HepG2 (cell line): ENCODE measurements around the gene PPP1R9A. TPM values are rescaled to one million over a fixed set of nuclear protein-coding genes. Genes with fewer than 3 reads are reported as not detected.

ENCODE experiments used
- ATAC-seq: fragments of 200-7000 bp; cut with Tn5 transposase; 3 replicates; pipeline ENCODE4 v1.9.1; 2020; ENCODE audit warnings: mild to moderate bottlenecking, moderate library complexity
- BruUV-seq: library from RNA; stranded (reverse); fragments of 400-500 nt; replicated peaks from 2 replicates; lab custom pipeline; 2021; lab: Mats Ljungman, UMichigan
- CTCF ChIA-PET: fragments of 300-600 bp; formaldehyde crosslinking; extraction: SDS; loops from one replicate; lab custom pipeline; 2021; ENCODE audit warnings: low total read pairs, inconsistent platforms, low intra/inter-chr PET ratio; lab: Yijun Ruan, JAX
- POLR2A ChIA-PET: fragments of 350-600 bp; sonication (Branson Sonifier 250); formaldehyde crosslinking; loops from one replicate; lab custom pipeline; 2020; ENCODE audit warnings: antibody characterized with exemption, inconsistent platforms; lab: Yijun Ruan, JAX
- DNase-seq: peaks from one replicate; pipeline ENCODE4 v3.0.0-alpha.2; 2015; ENCODE audit warnings: low spot score
- FAIRE-seq: peaks from 3 replicates; lab custom pipeline; 2011; peaks lifted over from hg19 to GRCh38; lab: Jason Lieb, UNC
- H2AFZ ChIP-seq: one replicate; pipeline ENCODE4 v1.6.1; 2011; ENCODE audit warnings: low read length, inconsistent platforms
- H3K27ac ChIP-seq: fragments of 300-600 bp; 3 replicates; pipeline ENCODE4 v1.8.0; 2011; ENCODE audit warnings: mixed run types, mild to moderate bottlenecking, mixed read lengths, low read length, inconsistent platforms; ENCODE audit not compliant: insufficient read depth; ENCODE audit errors: extremely low read length
- H3K27me3 ChIP-seq, 2 experiments: fragments of 200-600 bp in 1 of 2; 2 replicates in 1 of 2; 3 replicates in 1 of 2; pipeline versions ENCODE4 v1.6.0 to v1.8.0; 2011; ENCODE audit warnings: low read length in 2 of 2, mild to moderate bottlenecking in 2 of 2, moderate library complexity in 2 of 2, inconsistent platforms in 1 of 2; ENCODE audit not compliant: insufficient read depth in 2 of 2, control insufficient read depth in 1 of 2
- H3K36me3 ChIP-seq, 2 experiments: fragments of 200-600 bp in 1 of 2; replicated peaks in 1 of 2; 2 replicates in 1 of 2; 3 replicates in 1 of 2; pipeline versions ENCODE4 v1.5.1 to v1.8.0; 2011; ENCODE audit warnings: low read length in 2 of 2, inconsistent platforms in 1 of 2; ENCODE audit not compliant: insufficient read depth in 2 of 2, control insufficient read depth in 1 of 2
- H3K4me1 ChIP-seq: 2 replicates; pipeline ENCODE4 v1.5.1; 2012; ENCODE audit warnings: low read length, inconsistent platforms; ENCODE audit not compliant: insufficient read depth
- H3K4me2 ChIP-seq: 2 replicates; pipeline ENCODE4 v1.6.0; 2011; ENCODE audit warnings: low read depth, low read length, inconsistent platforms
- H3K4me3 ChIP-seq, 3 experiments: fragments of 200-600 bp in 1 of 3; sonication (generic), shearing (Covaris generic) in 1 of 3; replicated peaks in 1 of 3; 2 replicates each; pipeline ENCODE4 v1.5.1; 2011 to 2016; ENCODE audit warnings: low read length in 3 of 3, inconsistent platforms in 2 of 3, low read depth in 2 of 3, mild to moderate bottlenecking in 2 of 3, control low read depth in 1 of 3, mixed read lengths in 1 of 3; ENCODE audit not compliant: insufficient read depth in 1 of 3
- H3K79me2 ChIP-seq: one replicate; pipeline ENCODE4 v1.6.1; 2011; ENCODE audit warnings: low read length, inconsistent platforms; ENCODE audit not compliant: insufficient read depth
- H3K9ac ChIP-seq: 2 replicates; pipeline ENCODE4 v1.6.0; 2011; ENCODE audit warnings: mild to moderate bottlenecking, low read depth, low read length, inconsistent platforms; ENCODE audit not compliant: insufficient read depth
- H3K9me3 ChIP-seq: 2 replicates; pipeline ENCODE4 v1.5.1; 2012; ENCODE audit warnings: mild to moderate bottlenecking, low read length
- H4K20me1 ChIP-seq: 2 replicates; pipeline ENCODE4 v1.6.0; 2011; ENCODE audit warnings: inconsistent platforms, mild to moderate bottlenecking, low read length, moderate library complexity; ENCODE audit not compliant: insufficient read depth
- ADNP ChIP-seq: sonication (generic); formaldehyde crosslinking; IDR thresholded peaks from 2 replicates; pipeline ENCODE4 v1.4.0; 2020; ENCODE audit warnings: missing genetic modification reagents
- CAMTA2 ChIP-seq: sonication (generic); formaldehyde crosslinking; IDR thresholded peaks from 2 replicates; pipeline ENCODE4 v1.4.0; 2020; ENCODE audit warnings: mild to moderate bottlenecking, missing genetic modification reagents, borderline replicate concordance
- DR1 ChIP-seq: sonication (generic); formaldehyde crosslinking; IDR thresholded peaks from 2 replicates; pipeline ENCODE4 v1.8.0; 2021; ENCODE audit warnings: mild to moderate bottlenecking, missing genetic modification reagents, inconsistent platforms
- FOXA3 ChIP-seq: IDR thresholded peaks from 2 replicates; pipeline ENCODE4 v1.6.1; 2016; ENCODE audit warnings: missing genetic modification reagents, missing compliant biosample characterization
- GFI1 ChIP-seq: sonication (generic); formaldehyde crosslinking; IDR thresholded peaks from 2 replicates; pipeline ENCODE4 v1.5.0; 2020; ENCODE audit warnings: missing genetic modification reagents, mild to moderate bottlenecking, borderline replicate concordance
- MAF1 ChIP-seq: sonication (generic); formaldehyde crosslinking; IDR thresholded peaks from 2 replicates; pipeline ENCODE4 v1.5.0; 2020; ENCODE audit warnings: missing genetic modification reagents, borderline replicate concordance
- SKI ChIP-seq: fragments of 450-650 bp; IDR thresholded peaks from one replicate; pipeline ENCODE4 v1.6.1; 2018; ENCODE audit warnings: mild to moderate bottlenecking; ENCODE audit not compliant: partially characterized antibody
- SNRNP70 ChIP-seq: fragments of 200-400 bp; formaldehyde crosslinking; IDR thresholded peaks from 2 replicates; pipeline ENCODE4 v1.6.1; 2017; ENCODE audit warnings: mild to moderate bottlenecking, low read depth, low read length, moderate library complexity
- ZBTB42 ChIP-seq: sonication (generic); formaldehyde crosslinking; IDR thresholded peaks from 2 replicates; pipeline ENCODE4 v1.5.0; 2020; ENCODE audit warnings: mild to moderate bottlenecking, missing genetic modification reagents
- ZKSCAN5 ChIP-seq: sonication (generic); formaldehyde crosslinking; IDR thresholded peaks from 2 replicates; pipeline ENCODE4 v1.5.1; 2020; ENCODE audit warnings: mild to moderate bottlenecking, missing genetic modification reagents
- ZNF792 ChIP-seq: IDR thresholded peaks from 2 replicates; pipeline ENCODE4 v1.6.1; 2016
- in situ Hi-C: cut with HindIII; loops from 2 replicates; pipeline ENCODE4 v1.10.0; 2017; ENCODE audit warnings: low pct_unique_long_range_greater_than_20kb; ENCODE audit not compliant: extremely low pct_ligation_motif_present
- intact Hi-C: fragments of 100-400 bp; cut with micrococcal nuclease; formaldehyde crosslinking; loops from one replicate; pipeline ENCODE4 v1.10.0; 2022; ENCODE audit not compliant: unreplicated experiment
- polyA plus RNA-seq, 8 experiments: library from polyadenylated mRNA; depleted of rRNA in 3 of 8; stranded (reverse) in 7 of 8; unstranded in 1 of 8; fragments of >200 nt; fragmentation: Illumina TruSeq in 4 of 8; extraction: Trizol in 4 of 8; gene quantifications; 2 replicates each; pipeline versions ENCODE4 v1.2.1 to v1.2.3, GENCODE V29; 2011 to 2016; ENCODE audit warnings: low read depth in 4 of 8, missing spikeins in 1 of 8, mixed read lengths in 1 of 8; ENCODE audit not compliant: insufficient read depth in 1 of 8
- total RNA-seq, 5 experiments: library from RNA; depleted of rRNA; stranded (reverse); fragments of >200 nt; fragmentation: Illumina TruSeq; extraction: Trizol; gene quantifications; 2 replicates each; pipeline ENCODE4 v1.2.3, GENCODE V29; 2016; ENCODE audit warnings: low read depth in 1 of 5
- TF ChIP-seq, protein P1 (sequence below): IDR thresholded peaks from 2 replicates; pipeline ENCODE4 v1.6.1; 2018; ENCODE audit warnings: missing genetic modification reagents, mild to moderate bottlenecking, missing compliant biosample characterization
- TF ChIP-seq, protein P2 (sequence below): sonication (generic); formaldehyde crosslinking; IDR thresholded peaks from 2 replicates; pipeline ENCODE4 v1.4.0; 2020; ENCODE audit warnings: mild to moderate bottlenecking, missing genetic modification reagents
- TF ChIP-seq, protein P3 (sequence below): sonication (generic); formaldehyde crosslinking; IDR thresholded peaks from 2 replicates; pipeline ENCODE4 v1.8.1; 2023; ENCODE audit warnings: mild to moderate bottlenecking, missing genetic modification reagents, borderline replicate concordance
- TF ChIP-seq, protein P4 (sequence below): sonication (generic); formaldehyde crosslinking; IDR thresholded peaks from 2 replicates; pipeline ENCODE4 v1.4.0; 2020; ENCODE audit warnings: missing genetic modification reagents
- TF ChIP-seq, protein P5 (sequence below): sonication (generic); formaldehyde crosslinking; conservative IDR thresholded peaks from 2 replicates; pipeline ENCODE4 v1.8.0; 2022; ENCODE audit warnings: mild to moderate bottlenecking, moderate library complexity, missing genetic modification reagents
- TF ChIP-seq, protein P6 (sequence below): sonication (generic); formaldehyde crosslinking; IDR thresholded peaks from 2 replicates; pipeline ENCODE4 v1.4.0; 2020; ENCODE audit warnings: missing genetic modification reagents

PPP1R9A gene
- total and polyA plus RNA-seq, 2 of the 13 experiments (the other 11 are each of a cell fraction or from before 2014, with no cell fraction given) = 11.4 to 31.9 TPM

DNA sequence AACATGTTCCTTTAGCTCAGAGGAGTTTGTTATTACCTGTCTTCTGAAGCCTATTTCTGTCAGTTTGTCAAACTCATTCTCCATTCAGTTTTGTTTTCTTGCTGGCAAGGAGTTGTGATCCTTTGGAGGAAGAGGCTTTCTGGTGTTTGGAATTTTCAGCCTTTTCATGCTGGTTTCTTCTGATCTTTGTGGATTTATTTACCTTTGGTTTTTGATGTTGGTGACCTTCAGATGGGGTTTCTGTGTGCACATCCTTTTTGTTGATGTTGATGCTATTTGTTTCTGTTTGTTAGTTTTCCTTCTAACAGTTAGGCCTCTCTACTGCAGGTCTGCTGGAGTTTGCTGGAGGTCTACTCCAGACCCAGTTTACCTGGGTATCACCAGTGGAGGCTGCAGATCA lies 118.6 kb downstream of the PPP1R9A start:
- no TSS peak for BruUV-seq
- Histone ChIP-seq H3K36me3 (no peaks in the 10 kb centered on the region), H4K20me1 (no peaks in the 10 kb centered on the region; the same call in 1 of the 2 replicates), H3K27me3 (no peaks in the 10 kb centered on the region), H3K9me3 (peaks cover 17% of the 10 kb centered on the region), H3K4me3 (no peak overlapping the region), H3K27ac (peak overlapping the region; percentile 68), H2AFZ (no peak overlapping the region), H3K4me1 (peaks cover 57% of the 10 kb centered on the region), H3K9ac (no peak overlapping the region), H3K79me2 (peaks cover 15% of the 10 kb centered on the region), H3K4me2 (peak overlapping the region; percentile 39; the same call in 1 of the 2 replicates)
- ChIA-PET POLR2A (interaction anchor here (1.1 kb wide), 1 partner anchor 370 kb away, joined by 3 read pairs; the partner anchor contains the start of gene SGCE), CTCF (no interaction called here)
- in situ Hi-C loops = loop anchor here (25.0 kb wide), 1 partner anchor 564 kb away; no protein-coding TSS in a partner anchor
- FAIRE-seq (no peak), ATAC-seq (no peak), DNase-seq (peak; percentile 41)
- intact Hi-C loops = loop anchor here (5.0 kb wide), 2 partner anchors 44 to 119 kb away; partner anchors contain the start of gene PPP1R9A
- TF ChIP-seq, protein P1, sequence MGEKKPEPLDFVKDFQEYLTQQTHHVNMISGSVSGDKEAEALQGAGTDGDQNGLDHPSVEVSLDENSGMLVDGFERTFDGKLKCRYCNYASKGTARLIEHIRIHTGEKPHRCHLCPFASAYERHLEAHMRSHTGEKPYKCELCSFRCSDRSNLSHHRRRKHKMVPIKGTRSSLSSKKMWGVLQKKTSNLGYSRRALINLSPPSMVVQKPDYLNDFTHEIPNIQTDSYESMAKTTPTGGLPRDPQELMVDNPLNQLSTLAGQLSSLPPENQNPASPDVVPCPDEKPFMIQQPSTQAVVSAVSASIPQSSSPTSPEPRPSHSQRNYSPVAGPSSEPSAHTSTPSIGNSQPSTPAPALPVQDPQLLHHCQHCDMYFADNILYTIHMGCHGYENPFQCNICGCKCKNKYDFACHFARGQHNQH (CRISPR knock-in tag) = no peak
- TF ChIP-seq, protein P2, sequence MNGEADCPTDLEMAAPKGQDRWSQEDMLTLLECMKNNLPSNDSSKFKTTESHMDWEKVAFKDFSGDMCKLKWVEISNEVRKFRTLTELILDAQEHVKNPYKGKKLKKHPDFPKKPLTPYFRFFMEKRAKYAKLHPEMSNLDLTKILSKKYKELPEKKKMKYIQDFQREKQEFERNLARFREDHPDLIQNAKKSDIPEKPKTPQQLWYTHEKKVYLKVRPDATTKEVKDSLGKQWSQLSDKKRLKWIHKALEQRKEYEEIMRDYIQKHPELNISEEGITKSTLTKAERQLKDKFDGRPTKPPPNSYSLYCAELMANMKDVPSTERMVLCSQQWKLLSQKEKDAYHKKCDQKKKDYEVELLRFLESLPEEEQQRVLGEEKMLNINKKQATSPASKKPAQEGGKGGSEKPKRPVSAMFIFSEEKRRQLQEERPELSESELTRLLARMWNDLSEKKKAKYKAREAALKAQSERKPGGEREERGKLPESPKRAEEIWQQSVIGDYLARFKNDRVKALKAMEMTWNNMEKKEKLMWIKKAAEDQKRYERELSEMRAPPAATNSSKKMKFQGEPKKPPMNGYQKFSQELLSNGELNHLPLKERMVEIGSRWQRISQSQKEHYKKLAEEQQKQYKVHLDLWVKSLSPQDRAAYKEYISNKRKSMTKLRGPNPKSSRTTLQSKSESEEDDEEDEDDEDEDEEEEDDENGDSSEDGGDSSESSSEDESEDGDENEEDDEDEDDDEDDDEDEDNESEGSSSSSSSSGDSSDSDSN = no peak
- TF ChIP-seq, protein P3, sequence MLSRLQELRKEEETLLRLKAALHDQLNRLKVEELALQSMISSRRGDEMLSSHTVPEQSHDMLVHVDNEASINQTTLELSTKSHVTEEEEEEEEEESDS (CRISPR knock-in tag) = no peak
- TF ChIP-seq MAF1 (no peak), ZNF792 (CRISPR knock-in tag) (no peak), FOXA3 (peak; percentile 67), ADNP (CRISPR knock-in tag) (no peak), ZBTB42 (no peak), SKI (no peak), SNRNP70 (no peak), DR1 (CRISPR knock-in tag) (no peak), GFI1 (CRISPR knock-in tag) (no peak; the same call in 1 of the 2 replicates), ZKSCAN5 (no peak), CAMTA2 (CRISPR knock-in tag) (no peak)
- TF ChIP-seq, protein P4, sequence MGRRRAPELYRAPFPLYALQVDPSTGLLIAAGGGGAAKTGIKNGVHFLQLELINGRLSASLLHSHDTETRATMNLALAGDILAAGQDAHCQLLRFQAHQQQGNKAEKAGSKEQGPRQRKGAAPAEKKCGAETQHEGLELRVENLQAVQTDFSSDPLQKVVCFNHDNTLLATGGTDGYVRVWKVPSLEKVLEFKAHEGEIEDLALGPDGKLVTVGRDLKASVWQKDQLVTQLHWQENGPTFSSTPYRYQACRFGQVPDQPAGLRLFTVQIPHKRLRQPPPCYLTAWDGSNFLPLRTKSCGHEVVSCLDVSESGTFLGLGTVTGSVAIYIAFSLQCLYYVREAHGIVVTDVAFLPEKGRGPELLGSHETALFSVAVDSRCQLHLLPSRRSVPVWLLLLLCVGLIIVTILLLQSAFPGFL (CRISPR knock-in tag) = no peak
- TF ChIP-seq, protein P5, sequence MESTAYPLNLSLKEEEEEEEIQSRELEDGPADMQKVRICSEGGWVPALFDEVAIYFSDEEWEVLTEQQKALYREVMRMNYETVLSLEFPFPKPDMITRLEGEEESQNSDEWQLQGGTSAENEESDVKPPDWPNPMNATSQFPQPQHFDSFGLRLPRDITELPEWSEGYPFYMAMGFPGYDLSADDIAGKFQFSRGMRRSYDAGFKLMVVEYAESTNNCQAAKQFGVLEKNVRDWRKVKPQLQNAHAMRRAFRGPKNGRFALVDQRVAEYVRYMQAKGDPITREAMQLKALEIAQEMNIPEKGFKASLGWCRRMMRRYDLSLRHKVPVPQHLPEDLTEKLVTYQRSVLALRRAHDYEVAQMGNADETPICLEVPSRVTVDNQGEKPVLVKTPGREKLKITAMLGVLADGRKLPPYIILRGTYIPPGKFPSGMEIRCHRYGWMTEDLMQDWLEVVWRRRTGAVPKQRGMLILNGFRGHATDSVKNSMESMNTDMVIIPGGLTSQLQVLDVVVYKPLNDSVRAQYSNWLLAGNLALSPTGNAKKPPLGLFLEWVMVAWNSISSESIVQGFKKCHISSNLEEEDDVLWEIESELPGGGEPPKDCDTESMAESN (CRISPR knock-in tag) = no peak
- TF ChIP-seq, protein P6, sequence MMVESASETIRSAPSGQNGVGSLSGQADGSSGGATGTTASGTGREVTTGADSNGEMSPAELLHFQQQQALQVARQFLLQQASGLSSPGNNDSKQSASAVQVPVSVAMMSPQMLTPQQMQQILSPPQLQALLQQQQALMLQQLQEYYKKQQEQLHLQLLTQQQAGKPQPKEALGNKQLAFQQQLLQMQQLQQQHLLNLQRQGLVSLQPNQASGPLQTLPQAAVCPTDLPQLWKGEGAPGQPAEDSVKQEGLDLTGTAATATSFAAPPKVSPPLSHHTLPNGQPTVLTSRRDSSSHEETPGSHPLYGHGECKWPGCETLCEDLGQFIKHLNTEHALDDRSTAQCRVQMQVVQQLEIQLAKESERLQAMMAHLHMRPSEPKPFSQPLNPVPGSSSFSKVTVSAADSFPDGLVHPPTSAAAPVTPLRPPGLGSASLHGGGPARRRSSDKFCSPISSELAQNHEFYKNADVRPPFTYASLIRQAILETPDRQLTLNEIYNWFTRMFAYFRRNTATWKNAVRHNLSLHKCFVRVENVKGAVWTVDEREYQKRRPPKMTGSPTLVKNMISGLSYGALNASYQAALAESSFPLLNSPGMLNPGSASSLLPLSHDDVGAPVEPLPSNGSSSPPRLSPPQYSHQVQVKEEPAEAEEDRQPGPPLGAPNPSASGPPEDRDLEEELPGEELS (CRISPR knock-in tag) = peak; percentile 97
